Muscle of back (tissue), 11 donors: ENCODE results near the gene GATAD2A. TPM values are rescaled to one million over a fixed set of nuclear protein-coding genes. Genes with fewer than 3 reads are reported as not detected.

Experiments
- DNase-seq, 3 donors: peaks; one replicate each; pipeline versions ENCODE4 v3.0.0 to v3.0.0-alpha.2; 2013
- polyA plus RNA-seq, 10 donors: library from polyadenylated mRNA; unstranded; fragments of 120-200 nt; gene quantifications; one replicate each; pipeline ENCODE4 v1.2.1, GENCODE V29; 2013; ENCODE audit not compliant: insufficient read length in 10 of 10

Gene GATAD2A
- polyA plus RNA-seq, 10 donors: 44.1 to 57.1 (median 47.3) TPM

DNA sequence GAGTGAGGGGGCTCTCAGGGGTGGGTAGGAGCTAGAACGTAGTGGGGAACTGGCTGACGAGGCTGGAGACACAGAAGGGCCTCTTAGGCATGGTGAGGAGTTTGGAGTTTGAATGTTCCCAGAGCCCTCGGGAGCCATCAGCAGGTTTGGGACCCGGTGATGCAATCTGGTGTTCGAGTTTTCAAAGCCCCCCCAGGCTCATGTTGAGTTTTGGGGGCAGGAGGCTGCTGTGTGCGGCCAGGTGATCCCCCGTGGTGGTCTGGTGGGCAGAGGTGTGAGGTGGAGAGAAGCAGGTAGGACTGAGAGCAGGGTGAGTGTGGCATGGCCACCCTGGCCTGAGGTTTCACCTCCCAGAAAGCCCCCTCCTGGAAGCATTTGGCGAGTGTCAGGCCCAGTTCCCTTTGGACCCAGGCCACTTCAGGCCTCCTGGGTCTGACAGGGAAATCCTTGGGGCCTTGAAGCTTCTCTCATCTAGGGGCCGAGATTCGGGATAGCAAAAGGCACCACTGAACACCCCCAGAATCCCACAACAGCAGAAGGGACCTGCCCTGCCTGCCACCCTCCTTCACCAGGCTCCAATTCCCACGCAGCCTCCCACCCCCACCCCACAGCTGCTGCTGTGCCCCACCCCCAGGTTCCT is 124.4 kb downstream of the GATAD2A start:
- DNase-seq: no peak

DNA sequence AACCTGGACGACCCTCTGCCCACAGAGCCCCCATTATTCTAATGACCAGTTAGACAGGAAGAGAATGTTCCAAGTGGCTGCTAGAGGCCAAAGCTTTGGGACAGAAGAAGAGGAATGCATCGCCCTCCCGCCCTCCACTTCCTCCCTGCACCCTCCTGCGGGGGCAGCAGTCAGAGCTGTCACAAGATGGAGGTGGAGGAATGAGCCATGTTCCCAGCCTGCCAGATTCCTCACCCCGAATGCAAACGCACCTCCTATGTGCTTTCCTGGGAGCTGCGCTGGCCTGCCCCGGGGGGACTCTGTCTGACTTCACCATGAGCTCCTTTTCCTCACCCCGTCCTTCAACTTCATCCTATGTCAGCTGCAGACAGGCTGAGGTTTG is 124.9 kb downstream of the GATAD2A start:
- no peak for DNase-seq

DNA sequence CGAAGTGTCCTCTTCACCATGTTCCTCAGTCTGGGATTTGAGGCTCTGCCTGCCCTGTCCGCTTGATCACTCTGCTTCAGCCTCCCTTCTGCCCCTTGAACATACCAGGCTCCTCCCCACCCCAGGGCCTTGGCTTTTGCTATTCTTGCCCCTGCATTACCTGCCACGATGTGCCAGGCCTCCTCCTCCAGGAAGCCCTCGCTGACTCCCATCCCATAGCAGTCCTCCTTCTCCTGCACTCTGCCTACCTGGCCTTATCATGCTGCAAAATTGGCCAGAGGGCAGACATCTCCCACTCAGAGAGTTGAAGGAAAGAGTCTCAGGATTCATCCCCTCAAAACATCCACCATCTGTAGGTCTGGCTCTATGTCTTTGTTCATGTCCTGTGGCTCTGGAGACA is 125.4 kb downstream of the GATAD2A start:
- DNase-seq: no peak

DNA sequence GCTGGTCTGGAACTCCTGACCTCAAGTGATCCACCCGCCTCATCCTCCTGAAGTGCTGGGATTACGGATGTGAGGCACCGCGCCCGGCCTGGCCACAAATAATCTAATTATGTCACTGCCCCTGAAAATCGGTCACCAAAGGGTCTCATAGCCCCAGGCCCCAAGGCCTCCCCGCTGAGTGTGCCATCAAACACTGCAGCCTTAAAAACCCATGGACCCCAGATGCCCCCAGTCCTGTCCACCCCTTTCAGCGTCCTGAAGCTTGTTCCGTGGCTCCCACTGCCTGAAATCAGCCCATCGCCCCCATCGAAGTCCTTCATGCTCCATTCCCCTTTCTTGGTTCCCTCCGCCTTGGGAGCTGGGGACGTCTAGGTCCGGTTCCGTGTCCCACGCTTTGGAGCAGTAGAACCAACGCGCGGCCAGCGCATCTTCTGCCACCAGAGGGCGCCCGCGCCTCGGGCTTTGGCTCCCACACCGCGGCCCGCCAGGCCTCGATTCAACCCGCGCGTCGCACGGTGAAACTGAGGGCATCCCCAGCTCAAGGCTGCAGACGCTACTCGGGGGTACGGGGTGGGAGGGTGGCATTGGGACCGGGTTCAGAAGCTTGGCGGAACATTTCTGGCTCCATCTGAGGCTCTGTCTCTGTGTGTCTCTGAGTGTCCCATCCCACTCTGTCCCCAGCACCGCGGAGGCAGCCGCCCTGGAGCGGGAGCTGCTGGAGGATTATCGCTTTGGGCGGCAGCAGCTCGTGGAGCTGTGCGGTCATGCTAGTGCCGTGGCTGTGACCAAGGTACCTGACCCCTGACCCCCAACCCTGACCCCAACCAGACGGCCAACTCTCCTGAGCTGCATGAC is 126.7 kb downstream of the GATAD2A start:
- DNase-seq: peak; percentile 52 to 90 (median 84)

DNA sequence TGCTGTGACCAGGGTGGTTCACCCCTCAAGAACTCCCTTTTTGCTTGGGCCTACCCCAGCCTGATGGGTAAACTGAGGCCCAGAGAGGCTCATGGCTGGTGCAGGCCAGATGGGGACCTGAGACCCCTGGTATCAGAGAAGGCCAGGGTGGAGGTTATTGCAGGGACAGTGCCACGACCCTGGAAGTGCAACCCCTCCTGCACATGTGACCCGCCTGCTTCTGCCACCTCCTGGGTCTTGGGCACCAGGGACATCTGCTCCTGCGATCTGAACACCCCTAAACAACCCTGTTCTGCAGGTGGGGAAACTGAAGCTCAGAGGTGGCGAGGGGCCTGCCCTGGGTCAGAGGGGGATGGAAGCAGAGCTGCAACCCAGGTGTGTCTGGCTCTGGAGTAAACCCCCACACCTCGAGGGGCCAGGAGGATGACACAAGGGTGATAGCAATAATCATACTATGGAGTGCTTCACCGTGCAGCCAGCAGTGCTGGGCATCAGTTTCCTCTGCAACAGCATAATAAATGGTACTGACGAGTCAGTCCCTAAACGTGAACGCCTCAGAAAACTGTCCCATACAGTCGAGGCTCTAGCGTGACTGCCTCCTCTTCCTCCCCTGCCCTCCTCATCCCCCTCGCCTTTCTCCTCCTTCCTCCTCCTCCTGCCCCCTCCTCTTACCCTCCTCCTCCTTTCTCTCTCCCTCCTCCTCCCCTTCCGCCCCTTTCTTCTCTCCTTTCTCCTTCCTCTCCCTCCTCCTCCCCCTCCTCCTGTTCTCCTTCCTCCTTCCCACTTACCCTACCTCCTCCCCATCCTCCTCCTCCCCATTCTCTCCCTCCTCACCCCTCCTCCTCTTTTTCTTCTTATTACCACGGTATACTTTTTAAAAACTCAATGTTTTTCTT is 127.6 kb downstream of the GATAD2A start:
- no peak for DNase-seq

DNA sequence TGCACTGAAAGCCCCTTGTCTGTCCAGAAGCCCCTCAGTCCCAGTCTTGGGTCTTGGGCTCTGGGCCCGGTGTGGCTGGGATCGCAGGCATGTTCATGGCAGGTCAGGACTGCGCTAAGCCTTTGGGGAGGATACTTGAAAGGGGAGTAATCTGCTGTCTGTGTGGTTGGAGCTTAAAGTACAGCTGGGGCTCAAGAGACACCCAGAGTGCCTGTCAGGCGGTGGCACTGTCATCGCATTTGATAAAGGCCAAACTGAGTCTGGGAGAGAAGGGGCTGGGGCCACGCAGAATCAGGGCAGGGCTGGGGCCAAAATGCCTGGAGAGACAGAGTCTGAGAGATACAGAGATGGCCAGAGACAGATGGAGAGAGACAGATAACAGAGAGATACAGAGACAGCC is 128.4 kb downstream of the GATAD2A start:
- DNase-seq: no peak

DNA sequence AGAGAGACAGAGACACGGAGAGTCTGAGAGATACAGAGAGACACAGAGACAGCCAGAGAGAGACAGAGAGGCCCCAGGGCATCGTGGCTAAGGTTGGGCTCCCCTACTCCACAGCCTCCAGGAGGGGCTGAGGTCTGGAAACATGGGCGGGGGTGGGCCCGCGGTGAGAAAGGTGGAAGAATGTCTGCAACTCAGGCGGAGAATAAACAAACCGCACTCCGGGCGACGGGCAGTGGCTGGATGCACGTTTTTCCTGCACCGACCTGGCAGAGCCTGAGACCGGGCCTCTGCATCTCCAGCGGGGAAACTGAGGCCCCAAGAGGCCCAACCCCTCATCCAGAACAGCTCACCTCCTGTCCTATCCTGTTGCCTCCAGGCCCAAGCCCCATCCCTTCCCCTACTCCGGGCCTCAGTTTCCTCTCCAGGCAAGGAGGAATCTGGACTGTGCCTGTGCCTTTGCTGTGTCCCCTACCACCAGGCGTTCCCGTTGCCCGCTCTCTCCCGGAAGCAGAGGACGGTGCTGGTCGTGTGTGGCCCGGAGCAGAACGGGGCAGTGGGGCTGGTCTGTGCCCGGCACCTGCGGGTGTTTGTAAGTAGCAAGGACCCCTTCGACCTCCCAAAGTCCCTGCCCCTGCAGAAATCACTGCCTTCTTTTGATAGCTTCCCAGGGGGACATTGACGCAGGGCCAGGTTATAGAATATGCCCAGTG is 129.2 kb downstream of the GATAD2A start:
- DNase-seq: no peak

DNA sequence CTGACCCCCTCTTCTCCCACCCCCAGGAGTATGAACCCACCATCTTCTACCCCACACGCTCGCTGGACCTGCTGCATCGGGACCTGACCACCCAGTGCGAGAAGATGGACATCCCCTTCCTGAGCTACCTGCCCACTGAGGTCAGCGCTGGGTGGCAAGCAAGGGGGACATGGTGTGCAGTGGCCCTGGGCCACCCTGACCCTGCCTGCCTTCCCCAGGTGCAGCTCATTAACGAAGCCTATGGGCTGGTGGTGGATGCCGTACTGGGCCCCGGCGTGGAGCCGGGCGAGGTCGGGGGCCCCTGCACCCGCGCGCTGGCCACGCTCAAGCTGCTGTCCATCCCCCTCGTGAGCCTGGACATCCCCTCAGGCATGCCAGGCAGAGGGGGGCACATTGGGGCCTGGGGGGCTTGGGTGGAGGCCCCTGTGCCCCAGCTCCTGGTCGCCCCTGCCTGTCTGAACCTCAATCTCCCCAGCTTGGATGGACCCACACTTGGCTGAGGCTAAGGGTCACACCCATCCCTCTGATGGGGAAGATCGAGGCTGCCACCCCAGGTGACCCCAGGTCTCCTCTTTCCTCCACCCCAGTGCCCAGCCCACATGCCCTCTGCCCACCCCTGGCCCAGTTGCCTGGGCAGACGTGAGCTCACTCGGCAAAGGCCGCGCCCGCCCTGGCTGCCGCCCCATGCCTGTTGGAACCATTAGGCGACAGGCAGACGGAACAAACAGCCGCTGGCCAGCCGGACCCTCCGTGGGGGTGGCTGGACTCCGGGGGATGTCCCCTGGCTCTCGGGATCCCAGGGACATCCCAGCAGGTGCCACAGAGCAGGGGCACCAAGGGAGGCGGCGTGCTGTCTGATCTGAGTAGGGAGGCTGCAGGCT is 130.1 kb downstream of the GATAD2A start:
- DNase-seq: no peak

DNA sequence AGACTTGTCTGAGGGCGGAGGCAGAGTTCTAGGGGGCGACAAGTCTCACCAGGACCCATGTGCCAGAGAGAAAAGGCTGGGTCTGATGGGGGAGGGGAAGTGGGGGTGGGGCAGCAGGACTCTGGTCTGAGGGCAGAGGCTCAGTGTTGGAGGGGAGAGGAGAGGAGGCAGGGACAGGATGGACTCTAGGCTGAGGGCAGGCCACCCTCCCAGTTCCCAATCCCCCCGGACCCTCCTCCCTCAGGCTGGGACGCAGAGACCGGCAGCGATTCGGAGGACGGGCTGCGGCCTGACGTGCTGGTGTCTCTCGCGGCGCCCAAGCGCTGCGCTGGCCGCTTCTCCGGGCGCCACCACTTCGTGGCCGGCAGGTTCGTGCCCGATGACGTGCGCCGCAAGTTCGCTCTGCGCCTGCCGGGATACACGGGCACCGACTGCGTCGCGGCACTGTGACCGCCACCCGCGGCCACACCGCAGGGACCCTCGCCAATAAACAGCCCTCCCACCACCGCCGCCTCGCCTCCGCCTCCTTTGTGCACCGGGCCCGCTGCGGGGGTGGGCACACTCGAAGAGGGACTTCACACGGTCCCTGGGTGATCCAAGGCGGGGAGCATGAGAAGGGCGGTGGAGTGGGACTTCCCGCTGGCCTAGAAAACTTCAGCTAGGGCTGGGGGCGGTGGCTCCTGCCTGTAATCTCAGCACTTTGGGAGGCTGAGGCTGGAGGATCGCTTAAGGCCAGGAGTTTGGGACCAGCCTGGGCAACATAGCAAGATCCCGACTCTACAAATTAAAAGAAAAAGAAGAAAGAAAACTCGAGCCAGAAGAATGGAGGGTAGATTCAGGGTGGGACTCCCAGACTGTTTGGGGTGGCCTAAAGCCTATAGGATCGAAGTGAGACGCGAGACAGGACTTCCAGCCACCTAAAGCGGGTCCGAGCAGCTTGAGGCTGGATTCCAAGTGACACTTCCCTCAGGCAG is 131.9 kb downstream of the GATAD2A start:
- peak in 1 of 3 donors; percentile 49 for DNase-seq

DNA sequence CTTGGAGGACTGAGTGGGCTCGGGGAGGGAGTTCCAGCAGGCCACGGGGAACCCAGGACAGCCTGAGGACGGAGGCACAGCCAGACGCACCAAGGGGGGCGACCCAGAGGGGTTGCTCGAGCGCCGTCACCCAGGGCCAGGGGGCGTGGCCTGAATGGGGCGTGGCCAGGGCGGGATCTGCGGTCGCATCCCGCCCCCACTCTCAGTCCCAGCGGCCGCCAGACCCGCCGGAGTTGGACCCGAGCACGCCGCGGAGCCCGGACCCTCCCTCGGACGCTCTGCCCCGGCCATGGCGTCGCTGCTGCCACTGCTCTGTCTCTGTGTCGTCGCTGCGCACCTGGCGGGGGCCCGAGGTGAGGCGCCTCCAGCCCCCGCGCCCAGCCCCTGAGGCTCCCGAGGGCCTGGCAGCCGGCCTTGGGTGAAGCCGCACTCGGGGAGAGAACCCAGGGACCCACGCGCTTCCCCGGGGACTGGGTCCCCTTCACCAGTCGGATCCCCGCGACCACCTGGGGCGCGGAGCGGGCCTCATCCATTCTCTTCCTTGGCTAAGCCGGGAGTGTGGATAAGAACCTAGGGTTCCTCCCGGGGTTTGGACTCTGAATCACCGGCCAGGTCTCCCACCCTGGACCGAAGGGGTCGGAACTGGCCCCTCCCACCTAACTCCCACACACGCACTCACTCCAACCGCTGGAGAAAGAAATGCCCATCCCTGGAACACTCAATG is 132.7 kb downstream of the GATAD2A start, which contains the start of gene CILP2:
CILP2 (plus strand) TSS at position 205 of the 724 bp plus-strand sequence; CDS start at position 290, 85 bp downstream.
- peak in 2 of 3 donors; percentile 44 to 71 for DNase-seq

DNA sequence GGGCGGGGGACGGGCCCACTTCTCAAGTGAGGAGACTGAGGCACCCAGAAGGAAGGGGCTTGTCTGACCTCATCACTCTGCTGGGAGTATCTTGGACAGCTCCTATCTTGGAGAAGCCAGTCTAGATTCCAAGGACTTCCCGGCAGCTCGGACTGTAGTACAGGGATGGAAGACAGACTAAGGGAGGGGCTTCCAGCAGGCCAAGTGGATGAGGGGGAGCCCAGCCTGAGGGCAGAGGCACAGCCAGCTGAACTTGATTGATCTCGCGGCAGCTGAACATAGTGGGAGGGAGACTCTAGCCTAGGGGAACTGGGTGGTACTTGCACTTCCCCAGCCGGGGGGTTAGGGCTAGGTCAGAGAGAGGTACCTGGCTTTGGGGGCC is 133.3 kb downstream of the GATAD2A start:
- DNase-seq: peak in 2 of 3 donors; percentile 44 to 65

DNA sequence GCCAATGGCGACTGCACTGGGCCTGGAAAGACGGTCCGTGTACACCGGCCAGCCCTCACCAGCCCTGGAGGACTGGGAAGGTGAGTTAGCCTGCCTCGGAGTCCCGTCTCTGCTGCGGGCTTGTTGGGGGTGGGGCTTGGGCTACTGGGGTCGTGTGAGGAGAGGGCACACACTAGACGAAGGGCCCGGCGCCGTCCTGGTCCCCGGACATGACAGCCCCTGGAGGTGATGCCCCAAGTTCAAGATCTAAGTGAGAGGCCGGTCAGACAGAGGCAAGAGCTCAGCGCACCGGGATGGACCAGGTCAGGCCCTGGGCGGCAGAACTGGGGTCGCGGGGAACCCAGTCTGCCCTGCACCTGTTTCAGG is 134.2 kb downstream of the GATAD2A start:
- no peak for DNase-seq

DNA sequence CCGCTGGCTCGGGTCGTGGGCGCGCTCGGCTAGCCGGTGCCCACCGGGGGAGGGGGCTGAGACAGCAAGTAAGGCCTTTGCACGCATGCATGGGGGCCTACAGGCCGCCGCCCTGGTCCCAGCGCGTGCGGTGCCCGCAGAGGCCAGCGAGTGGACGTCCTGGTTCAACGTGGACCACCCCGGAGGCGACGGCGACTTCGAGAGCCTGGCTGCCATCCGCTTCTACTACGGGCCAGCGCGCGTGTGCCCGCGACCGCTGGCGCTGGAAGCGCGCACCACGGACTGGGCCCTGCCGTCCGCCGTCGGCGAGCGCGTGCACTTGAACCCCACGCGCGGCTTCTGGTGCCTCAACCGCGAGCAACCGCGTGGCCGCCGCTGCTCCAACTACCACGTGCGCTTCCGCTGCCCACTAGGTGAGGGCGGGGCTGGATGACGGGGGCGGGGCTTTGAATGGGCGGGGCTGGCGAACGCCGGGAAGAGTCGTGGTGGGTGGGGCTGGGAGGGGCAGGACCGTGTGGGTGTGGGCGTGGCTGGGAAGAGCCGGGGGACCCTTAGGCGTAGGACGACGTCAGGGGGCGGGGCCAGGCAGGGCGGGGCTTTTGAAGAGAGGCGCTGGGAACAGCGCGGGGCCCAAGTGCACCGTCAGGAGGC is 134.7 kb downstream of the GATAD2A start:
- DNase-seq: peak; percentile 45 to 75 (median 49)

DNA sequence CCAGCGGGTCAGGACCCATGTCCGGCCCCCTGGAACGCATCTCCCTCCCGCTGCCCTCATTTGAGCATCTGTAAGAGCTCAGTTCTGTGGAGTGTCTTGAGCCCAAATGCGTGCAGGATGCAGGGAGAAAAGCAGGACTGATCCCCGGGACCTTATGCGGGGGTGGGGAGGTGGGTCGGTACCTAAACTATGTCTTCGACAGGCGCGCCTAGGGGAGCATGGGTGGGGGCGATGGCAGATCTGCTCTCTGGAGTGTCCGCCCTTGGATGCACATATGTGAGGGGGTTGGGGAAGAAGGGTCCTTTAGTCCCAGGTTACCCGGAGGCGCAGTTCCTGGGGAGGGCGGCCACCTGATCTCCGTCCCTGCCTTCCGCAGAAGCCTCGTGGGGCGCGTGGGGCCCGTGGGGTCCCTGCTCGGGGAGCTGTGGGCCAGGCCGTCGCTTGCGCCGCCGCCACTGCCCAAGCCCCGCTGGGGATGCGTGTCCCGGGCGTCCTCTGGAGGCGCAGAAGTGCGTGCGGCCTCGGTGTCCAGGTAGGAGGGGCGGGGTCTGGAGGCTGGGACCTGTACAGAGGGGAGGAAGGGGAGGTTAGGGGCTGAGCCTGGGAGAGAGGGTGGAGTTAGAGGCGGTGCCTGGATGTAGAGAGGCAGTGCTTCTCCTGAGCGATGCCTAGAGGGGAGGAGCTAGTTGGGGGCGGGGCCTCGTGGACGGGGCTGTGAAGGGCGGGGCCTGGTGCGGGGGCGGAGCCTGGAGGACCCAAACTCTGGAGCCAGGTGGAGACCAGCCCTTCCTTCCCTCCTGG is 135.4 kb downstream of the GATAD2A start:
- DNase-seq: no peak

DNA sequence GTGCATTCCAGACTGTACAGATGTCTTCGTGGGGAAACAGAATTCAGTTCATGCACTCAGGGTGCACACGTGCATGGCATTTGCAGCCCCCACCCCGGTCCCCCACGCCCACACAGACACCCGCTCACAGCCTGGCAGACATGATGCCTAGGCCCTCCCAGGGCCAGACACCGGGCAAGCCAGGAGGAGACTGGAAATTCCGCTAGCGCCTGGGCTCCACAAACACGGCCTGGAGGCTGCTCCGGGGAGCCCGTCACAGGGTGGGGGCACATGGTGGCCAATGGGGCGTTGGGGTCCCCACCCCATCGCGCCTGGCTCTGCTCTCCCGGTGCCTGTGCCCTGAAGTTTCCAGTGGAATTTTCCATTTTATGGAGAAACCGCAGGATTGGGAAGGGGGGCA is 136.1 kb downstream of the GATAD2A start:
- DNase-seq: no peak

DNA sequence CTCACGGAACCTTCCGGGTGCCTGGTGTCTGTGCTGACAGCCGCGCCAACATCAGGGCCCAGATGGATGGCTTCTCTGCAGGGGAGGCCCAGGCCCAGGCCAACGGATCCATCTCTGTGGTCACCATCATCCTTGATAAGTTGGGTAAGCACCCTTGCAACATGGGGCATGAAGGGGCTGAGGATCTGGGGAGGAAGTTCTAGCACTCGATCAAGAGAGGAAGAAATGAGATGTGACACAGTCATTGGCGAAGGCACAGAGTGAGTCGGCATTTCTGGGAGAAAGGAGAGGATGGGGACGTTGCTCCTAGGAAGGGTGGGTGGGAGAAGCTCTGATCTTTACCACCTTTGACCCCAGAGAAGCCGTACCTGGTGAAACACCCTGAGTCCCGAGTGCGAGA is 137.0 kb downstream of the GATAD2A start:
- no peak for DNase-seq

DNA sequence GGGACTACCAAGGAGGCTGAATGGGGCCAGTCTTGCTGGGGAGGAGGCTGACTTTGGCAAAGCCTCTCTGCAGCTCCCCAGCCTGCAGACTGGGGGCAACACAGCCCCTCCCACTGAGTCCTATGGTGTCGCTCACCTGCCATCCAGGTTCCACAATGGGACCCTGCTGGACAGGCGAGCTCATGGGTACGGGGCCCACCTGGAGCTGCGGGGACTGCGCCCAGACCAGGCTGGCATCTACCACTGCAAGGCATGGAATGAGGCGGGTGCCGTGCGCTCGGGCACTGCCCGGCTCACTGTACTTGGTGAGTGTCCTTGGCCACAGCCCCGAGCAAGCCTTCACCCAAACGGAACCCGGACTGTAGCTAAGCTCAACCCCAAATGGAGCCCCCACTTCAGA is 137.6 kb downstream of the GATAD2A start:
- DNase-seq: no peak
